Measurements from ENCODE around the gene PLEKHH3. TPM values are rescaled to one million over a fixed set of nuclear protein-coding genes. Genes with fewer than 3 reads are reported as not detected.

The PLEKHH3 gene
- total and polyA plus RNA-seq, 10 of the 15 experiments (the other 5 are each of a cell fraction or from before 2014, with no cell fraction given) = 0.31 to 38.0 (median 11.0) TPM

DNA sequence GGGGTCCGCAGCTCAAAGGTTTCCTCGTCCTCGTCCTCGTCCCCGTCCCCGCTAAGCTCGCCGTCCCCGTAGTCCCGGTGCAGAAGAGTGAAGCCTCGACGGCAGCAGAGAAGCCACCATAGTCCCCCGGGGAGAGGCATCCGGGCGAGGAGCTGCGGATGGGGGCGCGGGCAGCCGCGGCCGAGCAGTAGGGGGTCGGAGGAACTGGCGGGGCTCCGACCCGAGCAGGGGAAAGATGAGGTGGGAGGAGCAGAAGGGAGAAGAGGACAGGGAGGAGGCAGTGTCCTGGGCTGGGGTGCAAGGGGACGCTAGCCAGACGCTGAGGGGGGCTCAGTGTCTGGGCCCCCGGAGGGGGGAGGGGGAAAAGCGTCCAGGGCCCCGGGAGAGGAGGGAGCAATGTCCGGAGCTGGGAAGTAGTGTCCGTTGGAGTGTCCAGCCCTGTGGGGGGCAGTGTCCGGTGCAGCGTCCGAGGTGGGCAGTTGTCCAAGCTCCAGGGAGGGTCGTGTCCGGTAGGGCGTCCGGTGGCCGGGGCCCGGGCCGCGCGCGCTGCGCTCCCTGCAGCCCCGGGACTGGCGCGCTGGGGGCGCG lies at the start of gene PLEKHH3 (continued):
- TF ChIP-seq SPI1 (IDR thresholded peaks at IDR 0.05; ENCODE audit: borderline replicate concordance, insufficient read depth, low read depth, low read length) = no peak
- TF ChIP-seq ZNF217 (IDR thresholded peaks at IDR 0.05) = no peak
- TF ChIP-seq SIN3A (IDR thresholded peaks at IDR 0.05; ENCODE audit: low read depth, low read length) = no peak
- TF ChIP-seq RELA (IDR thresholded peaks at IDR 0.05; ENCODE audit: borderline replicate concordance, partially characterized antibody) = no peak
- 0 out of 2 replicates have a peak, but pooled peaks have one; percentile 34 for TF ChIP-seq HDGF (IDR thresholded peaks at IDR 0.05)
- no peak for TF ChIP-seq ESRRA (IDR thresholded peaks at IDR 0.05; ENCODE audit: low read length)
- no peak for TF ChIP-seq SMAD1 (IDR thresholded peaks at IDR 0.05; ENCODE audit: low read depth, partially characterized antibody)
- TF ChIP-seq, protein P1, sequence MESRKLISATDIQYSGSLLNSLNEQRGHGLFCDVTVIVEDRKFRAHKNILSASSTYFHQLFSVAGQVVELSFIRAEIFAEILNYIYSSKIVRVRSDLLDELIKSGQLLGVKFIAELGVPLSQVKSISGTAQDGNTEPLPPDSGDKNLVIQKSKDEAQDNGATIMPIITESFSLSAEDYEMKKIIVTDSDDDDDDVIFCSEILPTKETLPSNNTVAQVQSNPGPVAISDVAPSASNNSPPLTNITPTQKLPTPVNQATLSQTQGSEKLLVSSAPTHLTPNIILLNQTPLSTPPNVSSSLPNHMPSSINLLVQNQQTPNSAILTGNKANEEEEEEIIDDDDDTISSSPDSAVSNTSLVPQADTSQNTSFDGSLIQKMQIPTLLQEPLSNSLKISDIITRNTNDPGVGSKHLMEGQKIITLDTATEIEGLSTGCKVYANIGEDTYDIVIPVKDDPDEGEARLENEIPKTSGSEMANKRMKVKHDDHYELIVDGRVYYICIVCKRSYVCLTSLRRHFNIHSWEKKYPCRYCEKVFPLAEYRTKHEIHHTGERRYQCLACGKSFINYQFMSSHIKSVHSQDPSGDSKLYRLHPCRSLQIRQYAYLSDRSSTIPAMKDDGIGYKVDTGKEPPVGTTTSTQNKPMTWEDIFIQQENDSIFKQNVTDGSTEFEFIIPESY (IDR thresholded peaks at IDR 0.05) = no peak
- no peak for TF ChIP-seq RELB (IDR thresholded peaks at IDR 0.05; ENCODE audit: low read depth)
- no peak for TF ChIP-seq IKZF2 (IDR thresholded peaks at IDR 0.05)
- TF ChIP-seq KLF5 (IDR thresholded peaks at IDR 0.05; ENCODE audit: partially characterized antibody) = no peak
- TF ChIP-seq STAT1 (conservative IDR thresholded peaks at IDR 0.05) = no peak
- no peak for TF ChIP-seq EED (IDR thresholded peaks at IDR 0.05; ENCODE audit: low read depth)
- no peak for TF ChIP-seq MEF2B (IDR thresholded peaks at IDR 0.05; ENCODE audit: partially characterized antibody, poor library complexity, severe bottlenecking)
- TF ChIP-seq MTA2 (IDR thresholded peaks at IDR 0.05; ENCODE audit: low read depth) = no peak
- no peak for TF ChIP-seq KDM1A (IDR thresholded peaks at IDR 0.05; ENCODE audit: borderline replicate concordance)
- TF ChIP-seq MYC (IDR thresholded peaks at IDR 0.05; ENCODE audit: insufficient read depth, insufficient read length, insufficient replicate concordance, low read length, severe bottlenecking) = no peak
- no peak for TF ChIP-seq ZBED1 (IDR thresholded peaks at IDR 0.05; ENCODE audit: borderline replicate concordance)
